NCI-H748 (cell line): ENCODE data around the gene CELSR2.

Experiments used
- DNase-seq: peaks from one replicate; lab custom pipeline; 2025; ENCODE audit not compliant: unreplicated experiment; lab: John Stamatoyannopoulos, UW

CELSR2 gene

GRCh38 chr1:109251277-109252166, 2.2 kb downstream of the CELSR2 start:
- DNase-seq: no peak

DNA sequence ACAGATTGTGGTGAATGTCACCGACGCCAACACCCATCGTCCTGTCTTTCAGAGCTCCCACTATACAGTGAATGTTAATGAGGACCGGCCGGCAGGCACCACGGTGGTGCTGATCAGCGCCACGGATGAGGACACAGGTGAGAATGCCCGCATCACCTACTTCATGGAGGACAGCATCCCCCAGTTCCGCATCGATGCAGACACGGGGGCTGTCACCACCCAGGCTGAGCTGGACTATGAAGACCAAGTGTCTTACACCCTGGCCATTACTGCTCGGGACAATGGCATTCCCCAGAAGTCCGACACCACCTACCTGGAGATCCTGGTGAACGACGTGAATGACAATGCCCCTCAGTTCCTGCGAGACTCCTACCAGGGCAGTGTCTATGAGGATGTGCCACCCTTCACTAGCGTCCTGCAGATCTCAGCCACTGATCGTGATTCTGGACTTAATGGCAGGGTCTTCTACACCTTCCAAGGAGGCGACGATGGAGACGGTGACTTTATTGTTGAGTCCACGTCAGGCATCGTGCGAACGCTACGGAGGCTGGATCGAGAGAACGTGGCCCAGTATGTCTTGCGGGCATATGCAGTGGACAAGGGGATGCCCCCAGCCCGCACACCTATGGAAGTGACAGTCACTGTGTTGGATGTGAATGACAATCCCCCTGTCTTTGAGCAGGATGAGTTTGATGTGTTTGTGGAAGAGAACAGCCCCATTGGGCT, 3.0 kb downstream of the CELSR2 start:
- DNase-seq: no peak

DNA sequence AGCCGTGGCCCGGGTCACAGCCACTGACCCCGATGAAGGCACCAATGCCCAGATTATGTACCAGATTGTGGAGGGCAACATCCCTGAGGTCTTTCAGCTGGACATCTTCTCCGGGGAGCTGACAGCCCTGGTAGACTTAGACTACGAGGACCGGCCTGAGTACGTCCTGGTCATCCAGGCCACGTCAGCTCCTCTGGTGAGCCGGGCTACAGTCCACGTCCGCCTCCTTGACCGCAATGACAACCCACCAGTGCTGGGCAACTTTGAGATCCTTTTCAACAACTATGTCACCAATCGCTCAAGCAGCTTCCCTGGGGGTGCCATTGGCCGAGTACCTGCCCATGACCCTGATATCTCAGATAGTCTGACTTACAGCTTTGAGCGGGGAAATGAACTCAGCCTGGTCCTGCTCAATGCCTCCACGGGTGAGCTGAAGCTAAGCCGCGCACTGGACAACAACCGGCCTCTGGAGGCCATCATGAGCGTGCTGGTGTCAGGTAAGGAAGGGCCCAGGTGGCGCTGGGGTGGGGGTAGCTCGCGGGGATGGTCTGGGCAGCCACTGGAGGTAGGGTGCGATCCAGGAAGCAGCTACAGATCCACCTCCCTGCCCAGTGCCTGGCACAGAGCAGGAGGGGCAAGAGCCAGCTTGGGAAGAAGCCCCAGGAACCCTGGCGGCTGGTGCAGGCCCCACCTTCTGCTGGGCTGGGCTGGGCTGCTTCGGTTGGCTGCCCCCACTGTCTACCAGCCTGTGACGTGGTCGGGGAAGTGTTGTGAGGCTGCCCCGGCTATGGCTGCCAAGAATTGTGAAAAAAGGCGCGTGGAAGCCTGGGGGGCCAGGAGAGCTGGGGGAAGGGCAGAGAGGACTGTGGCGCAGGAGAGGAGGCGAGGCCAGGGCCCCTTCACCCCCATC, 3.8 kb downstream of the CELSR2 start:
- DNase-seq: peak; percentile 23

DNA sequence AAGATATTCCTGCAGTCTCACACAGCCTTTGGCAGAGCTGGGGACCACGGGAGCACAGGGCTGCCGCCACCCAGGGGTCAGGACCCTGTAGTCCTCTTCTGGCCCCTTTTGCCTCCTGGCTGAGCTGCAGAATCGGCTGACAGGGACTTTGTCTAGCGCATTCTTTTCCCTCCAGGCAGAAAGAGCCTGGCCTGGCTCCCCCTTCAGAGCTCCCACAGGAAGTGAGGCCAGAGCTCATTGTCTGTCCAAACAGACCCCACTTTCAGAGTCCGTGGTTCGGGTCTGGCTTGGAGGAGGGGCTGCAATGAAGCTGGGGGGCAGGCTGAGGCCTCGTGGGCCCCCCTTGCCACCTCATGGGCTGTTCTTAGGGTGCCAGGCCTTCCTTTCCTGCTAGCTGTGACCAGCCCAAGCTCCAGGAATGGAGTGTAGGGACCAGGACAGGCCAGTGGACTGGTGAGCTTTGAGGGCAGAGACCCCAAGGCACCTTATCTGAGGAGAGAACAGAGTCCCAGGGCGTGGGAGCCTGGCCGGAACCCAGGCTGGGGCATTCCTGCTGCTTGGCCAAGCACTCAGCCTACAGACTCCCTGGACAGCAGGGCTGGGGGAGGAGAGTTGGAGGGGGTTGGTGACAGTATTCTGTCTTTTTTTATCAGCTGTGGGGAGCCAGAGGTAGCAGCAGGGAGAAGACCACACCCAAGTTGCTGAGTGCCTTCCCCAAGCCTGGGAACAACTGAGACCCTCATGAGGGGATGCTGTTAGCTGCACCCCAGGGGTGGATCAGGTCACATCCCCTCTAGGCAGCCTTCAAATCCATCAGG, 4.7 kb downstream of the CELSR2 start:
- peak; percentile 23 for DNase-seq

GRCh38 chr1:109254621-109255096, 5.3 kb downstream of the CELSR2 start:
- peak; percentile 50 for DNase-seq

GRCh38 chr1:109255097-109255651, 5.8 kb downstream of the CELSR2 start:
- DNase-seq: no peak

- no peak for DNase-seq
Observed at GRCh38 chr1:109255678-109256077, 6.3 kb downstream of the CELSR2 start.

- no peak for DNase-seq
Observed at GRCh38 chr1:109256085-109256484, 6.7 kb downstream of the CELSR2 start.

DNA sequence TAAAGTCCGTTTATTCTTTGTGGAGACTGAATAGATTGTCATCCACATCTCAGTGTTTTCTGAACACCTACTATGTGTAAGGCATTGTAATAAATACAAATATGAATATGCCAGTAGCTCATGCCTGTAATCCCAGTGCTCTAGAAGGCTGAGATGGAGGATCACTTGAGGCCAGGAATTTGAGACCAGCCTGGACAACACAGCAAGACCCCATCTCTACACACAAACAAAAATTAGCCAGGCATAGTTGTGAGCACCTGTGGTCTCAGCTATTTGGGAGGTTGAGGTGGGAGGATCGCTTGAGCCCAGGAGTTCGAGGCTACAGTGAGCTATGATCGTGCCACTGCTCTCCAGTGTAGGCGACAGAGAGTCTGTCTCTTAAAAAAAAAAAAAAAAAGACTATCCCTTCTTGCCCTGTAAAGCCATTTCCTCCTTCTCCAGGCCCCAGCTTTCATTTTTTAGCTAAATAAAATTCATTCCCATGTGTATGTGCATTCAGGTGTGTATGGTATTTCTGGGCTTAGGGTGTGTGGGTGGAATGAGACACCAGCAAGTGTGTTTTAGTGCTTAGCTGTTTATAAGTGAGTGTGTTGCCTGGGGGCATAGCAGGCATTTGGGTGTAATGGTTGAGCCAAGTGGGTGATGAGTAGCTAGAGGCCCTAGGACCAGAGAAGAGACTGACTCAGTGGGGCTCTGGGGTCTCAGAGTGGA, 7.8 kb downstream of the CELSR2 start:
- no peak for DNase-seq

DNA sequence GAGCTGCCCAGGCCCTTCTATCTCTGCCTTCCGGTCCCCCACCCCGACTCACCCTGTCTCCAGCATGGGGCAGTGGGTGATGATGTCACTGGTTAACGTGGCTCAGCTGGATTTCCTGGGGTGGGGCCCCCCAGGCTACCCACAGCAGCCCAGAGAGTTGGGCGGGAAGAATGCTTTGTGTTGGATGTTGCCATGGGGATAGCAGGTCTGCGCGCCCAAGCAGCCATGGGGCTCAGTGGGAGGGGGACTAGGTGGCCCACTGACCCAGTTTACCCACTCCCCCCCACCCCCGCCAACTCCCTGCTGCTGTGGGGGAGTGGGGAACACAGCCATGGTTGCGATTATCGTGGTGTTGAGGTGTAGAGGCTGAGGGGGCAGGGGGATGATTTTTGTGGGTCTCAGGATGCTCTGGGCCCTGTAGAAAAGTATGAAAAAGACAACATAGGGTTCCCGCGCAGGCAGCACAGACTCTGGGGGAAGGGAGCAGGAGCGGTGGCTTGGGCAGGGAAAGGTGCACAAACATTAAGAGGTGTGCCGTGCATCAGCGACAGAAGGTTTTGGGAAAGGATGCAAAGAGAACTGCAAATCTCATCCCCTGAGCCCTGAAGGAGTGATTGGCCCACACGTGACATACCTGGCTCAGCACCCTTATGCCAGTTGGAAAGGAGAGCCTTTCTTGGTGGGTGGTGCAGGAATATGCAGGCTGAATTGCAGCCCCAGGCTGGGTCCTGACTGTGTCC, 8.5 kb downstream of the CELSR2 start:
- DNase-seq: no peak

GRCh38 chr1:109258481-109259466, 9.4 kb downstream of the CELSR2 start:
- DNase-seq: no peak

DNA sequence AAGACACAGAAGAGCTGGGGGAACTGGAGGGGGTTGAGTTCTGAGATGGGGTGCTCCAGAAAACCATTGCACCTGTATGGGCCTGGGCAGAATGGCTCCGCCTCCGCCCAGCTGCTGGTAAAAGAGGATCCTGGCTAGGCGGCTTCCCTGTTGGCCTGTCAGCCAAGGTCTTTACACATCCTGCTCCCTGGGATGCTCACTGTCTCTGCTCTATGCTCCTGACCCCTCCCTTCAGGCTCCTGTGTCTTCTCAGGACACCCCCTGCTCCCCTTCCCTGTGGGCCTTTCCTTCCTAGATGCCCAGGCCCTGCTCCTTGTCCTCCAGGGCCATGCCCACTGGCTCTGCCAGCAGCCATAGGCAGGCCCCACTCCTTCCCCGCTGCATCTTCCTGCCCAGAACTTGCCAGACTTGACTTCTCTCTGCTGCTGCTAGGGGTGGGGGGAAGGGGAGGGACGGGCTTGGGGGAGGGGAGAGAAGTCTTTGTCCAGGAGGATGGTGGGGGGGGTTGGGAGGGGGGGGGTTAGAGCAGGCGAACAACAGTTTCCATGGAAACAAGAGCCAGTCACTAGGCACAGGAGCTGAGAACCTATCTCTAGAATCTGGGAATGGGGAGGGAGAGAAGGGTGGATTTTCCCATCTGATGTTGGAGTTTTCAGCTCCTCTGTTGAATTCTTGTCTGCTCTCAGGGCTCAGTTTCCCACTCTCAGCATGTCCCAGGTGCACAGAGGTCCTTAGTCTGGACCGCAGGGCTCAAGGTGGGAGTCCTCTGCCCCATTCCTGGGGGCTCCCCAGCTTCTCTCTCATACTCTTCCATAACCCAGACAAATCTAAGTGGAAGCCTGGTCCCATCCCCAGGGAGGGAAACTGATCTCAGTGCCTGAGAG, 10.6 kb downstream of the CELSR2 start:
- DNase-seq: no peak

- DNase-seq: no peak
Observed at GRCh38 chr1:109261006-109261405, 11.7 kb downstream of the CELSR2 start.

DNA sequence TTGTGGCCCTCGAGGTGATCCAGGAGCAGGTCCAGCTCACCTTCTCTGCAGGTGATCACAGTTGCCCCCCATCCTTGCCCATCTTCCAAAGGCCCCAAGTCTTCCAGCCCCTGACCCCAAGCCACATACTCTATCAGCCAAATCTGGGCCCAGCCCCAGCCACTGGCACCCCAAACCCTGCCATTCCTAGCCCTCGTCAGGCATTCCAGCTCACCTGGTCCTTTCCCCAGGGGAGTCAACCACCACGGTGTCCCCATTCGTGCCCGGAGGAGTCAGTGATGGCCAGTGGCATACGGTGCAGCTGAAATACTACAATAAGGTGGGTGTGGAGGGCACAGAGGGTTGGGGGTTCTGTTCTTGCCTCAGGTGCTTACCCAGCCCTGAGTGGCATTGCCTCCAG, 12.2 kb downstream of the CELSR2 start:
- DNase-seq: no peak

GRCh38 chr1:109262231-109263055, 13.1 kb downstream of the CELSR2 start:
- no peak for DNase-seq

DNA sequence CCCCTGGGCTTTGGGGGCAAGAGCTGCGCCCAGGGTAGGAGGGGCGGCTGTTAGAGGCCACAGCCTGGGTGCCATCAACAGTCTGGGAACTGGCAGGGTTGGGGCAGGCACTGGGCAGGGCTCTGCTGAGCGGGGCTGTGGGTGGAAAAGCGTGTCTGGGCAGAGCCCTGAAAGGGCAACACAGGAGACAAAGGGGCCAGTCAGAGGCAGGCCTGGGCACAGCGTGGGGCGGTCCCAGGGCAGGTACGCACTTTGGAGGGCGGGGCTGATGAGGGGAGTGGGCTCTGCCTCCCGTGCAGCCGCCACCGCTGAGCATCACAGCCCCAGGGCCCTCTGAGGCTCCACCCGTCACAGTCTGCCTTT, 13.9 kb downstream of the CELSR2 start:
- DNase-seq: peak; percentile 64
